Endothelial cell of umbilical vein (primary cell): ENCODE results near the gene SUCLG2. TPM values are rescaled to one million over a fixed set of nuclear protein-coding genes. Genes with fewer than 3 reads are reported as not detected.
A peak's percentile ranks its signal among the peaks of the same experiment; 100 is the strongest.

Experiments used
- BruUV-seq: library from RNA; stranded (reverse); fragments of 400-500 nt; replicated peaks from 2 replicates; lab custom pipeline; 2021; lab: Mats Ljungman, UMichigan
- CTCF ChIA-PET: fragments of 300-600, 350-600 bp; sonication (Branson Sonifier 250); formaldehyde crosslinking; loops from one replicate; lab custom pipeline; 2021; ENCODE audit warnings: antibody characterized with exemption, inconsistent platforms; lab: Charles Lee
- POLR2A ChIA-PET: fragments of 300-600, 350-600 bp; sonication (Branson Sonifier 250); formaldehyde crosslinking; loops from one replicate; lab custom pipeline; 2021; ENCODE audit warnings: antibody characterized with exemption, inconsistent platforms; lab: Charles Lee
- DNase-seq: peaks from one replicate; pipeline ENCODE4 v3.0.0-alpha.2; 2011; ENCODE audit warnings: low read depth, low spot score
- FAIRE-seq: peaks from 2 replicates; lab custom pipeline; 2011; peaks lifted over from hg19 to GRCh38; lab: Jason Lieb, UNC
- H2AFZ ChIP-seq: 2 replicates; pipeline ENCODE4 v1.6.0; 2012; ENCODE audit warnings: low read depth, low read length, control low read depth, inconsistent platforms
- H3K27ac ChIP-seq: 2 replicates; pipeline ENCODE4 v1.5.1; 2011; ENCODE audit warnings: low read depth, mild to moderate bottlenecking, control low read depth, low read length, moderate library complexity; ENCODE audit not compliant: insufficient read depth
- H3K27me3 ChIP-seq, 2 experiments: 2 replicates each; pipeline versions ENCODE4 v1.6.0 to v1.6.1; 2011; ENCODE audit warnings: low read length in 2 of 2, mixed read lengths in 1 of 2; ENCODE audit not compliant: control insufficient read depth in 2 of 2, insufficient read depth in 2 of 2
- H3K36me3 ChIP-seq, 2 experiments: 2 replicates in 1 of 2; 3 replicates in 1 of 2; pipeline ENCODE4 v1.5.1; 2011; ENCODE audit warnings: low read length in 2 of 2, mild to moderate bottlenecking in 1 of 2, moderate library complexity in 1 of 2; ENCODE audit not compliant: control insufficient read depth in 2 of 2, insufficient read depth in 2 of 2; ENCODE audit errors: extremely low read depth in 1 of 2
- H3K4me1 ChIP-seq: 3 replicates; pipeline ENCODE4 v1.5.1; 2011; ENCODE audit warnings: mild to moderate bottlenecking, low read length; ENCODE audit not compliant: control insufficient read depth, insufficient read depth; ENCODE audit errors: extremely low read depth
- H3K4me2 ChIP-seq: 2 replicates; pipeline ENCODE4 v1.6.1; 2011; ENCODE audit warnings: low read length, control low read depth, mixed read lengths; ENCODE audit not compliant: insufficient read depth
- H3K4me3 ChIP-seq, 3 experiments: fragments of 200-600 bp in 1 of 3; sonication (generic), shearing (Covaris generic) in 1 of 3; replicated peaks in 1 of 3; 2 replicates each; pipeline ENCODE4 v1.5.1; 2011 to 2016; ENCODE audit warnings: control low read depth in 3 of 3, low read length in 3 of 3, mild to moderate bottlenecking in 2 of 3, inconsistent platforms in 1 of 3, low read depth in 1 of 3, moderate library complexity in 1 of 3; ENCODE audit not compliant: insufficient read depth in 1 of 3
- H3K79me2 ChIP-seq: 2 replicates; pipeline ENCODE4 v1.6.0; 2012; ENCODE audit warnings: low read length, inconsistent platforms; ENCODE audit not compliant: control insufficient read depth, insufficient read depth
- H3K9ac ChIP-seq: replicated peaks from 2 replicates; pipeline ENCODE3; 2011; ENCODE audit warnings: low read length, control low read depth; ENCODE audit not compliant: insufficient read depth; ENCODE audit errors: extremely low read depth
- H3K9me1 ChIP-seq: replicated peaks from 3 replicates; pipeline ENCODE4 v1.6.0; 2011; ENCODE audit warnings: mild to moderate bottlenecking, low read length; ENCODE audit not compliant: control insufficient read depth, insufficient read depth; ENCODE audit errors: extremely low read depth
- H3K9me3 ChIP-seq: replicated peaks from 2 replicates; pipeline ENCODE4 v1.5.1; 2012; ENCODE audit warnings: low read length, inconsistent platforms; ENCODE audit not compliant: control insufficient read depth, insufficient read depth
- H4K20me1 ChIP-seq: replicated peaks from 2 replicates; pipeline ENCODE3; 2011; ENCODE audit warnings: mild to moderate bottlenecking, low read length; ENCODE audit not compliant: control insufficient read depth, insufficient read depth; ENCODE audit errors: extremely low read depth
- CTCF ChIP-seq, 2 donors: IDR thresholded peaks; 1 replicate in 1 of 2; 2 replicates in 1 of 2; pipeline ENCODE4 v1.5.1; 2011; ENCODE audit warnings: low read length in 2 of 2, mild to moderate bottlenecking in 2 of 2, moderate library complexity in 2 of 2, control low read depth in 1 of 2, inconsistent platforms in 1 of 2, low read depth in 1 of 2; ENCODE audit not compliant: insufficient read depth in 1 of 2; ENCODE audit errors: extremely low read depth in 1 of 2
- EZH2 ChIP-seq: IDR thresholded peaks from 2 replicates; pipeline ENCODE4 v1.6.1; 2012; ENCODE audit warnings: borderline replicate concordance, low read depth, mild to moderate bottlenecking, moderate library complexity, low read length, inconsistent platforms; ENCODE audit not compliant: severe bottlenecking
- FOS ChIP-seq: IDR thresholded peaks from 2 replicates; pipeline ENCODE4 v1.6.1; 2011; ENCODE audit warnings: mild to moderate bottlenecking, low read length, moderate library complexity, borderline replicate concordance; ENCODE audit not compliant: insufficient read depth
- GATA2 ChIP-seq: IDR thresholded peaks from 2 replicates; pipeline ENCODE4 v1.7.0; 2011; ENCODE audit warnings: low read depth, mild to moderate bottlenecking, moderate library complexity, mixed read lengths, low read length; ENCODE audit not compliant: insufficient read length, insufficient read depth
- JUN ChIP-seq: IDR thresholded peaks from 2 replicates; pipeline ENCODE4 v1.6.1; 2011; ENCODE audit warnings: borderline replicate concordance, low read depth; ENCODE audit not compliant: insufficient read length, insufficient read depth
- MAX ChIP-seq: IDR thresholded peaks from 2 replicates; pipeline ENCODE4 v1.6.1; 2011; ENCODE audit not compliant: insufficient read depth, insufficient read length
- MYC ChIP-seq: IDR thresholded peaks from one replicate; pipeline ENCODE4 v1.6.1; 2011; ENCODE audit warnings: mild to moderate bottlenecking, low read depth, low read length
- POLR2A ChIP-seq: IDR thresholded peaks from 2 replicates; pipeline ENCODE4 v1.6.1; 2012; ENCODE audit warnings: low read depth, mild to moderate bottlenecking, control low read depth, low read length
- POLR2AphosphoS5 ChIP-seq: IDR thresholded peaks from 2 replicates; pipeline ENCODE4 v1.6.1; 2012; ENCODE audit warnings: low read depth, mild to moderate bottlenecking, control low read depth, low read length, moderate library complexity; ENCODE audit not compliant: insufficient read depth
- dilution Hi-C: fragments of 300-500 bp; cut with MboI; formaldehyde crosslinking; loops from one replicate; pipeline ENCODE4 v1.15.0; 2019; ENCODE audit warnings: low sequenced_read_pairs; ENCODE audit not compliant: extremely low pct_ligation_motif_present
- intact Hi-C: fragments of 100-400 bp; cut with micrococcal nuclease; formaldehyde crosslinking; loops from one replicate; pipeline ENCODE4 v1.10.0; 2022
- polyA plus RNA-seq, 4 experiments: library from polyadenylated mRNA; depleted of rRNA in 3 of 4; stranded (reverse) in 3 of 4; unstranded in 1 of 4; fragments of >200 nt; gene quantifications; 2 replicates each; pipeline versions ENCODE4 v1.2.1 to v1.2.3, GENCODE V29; 2011 to 2012; ENCODE audit warnings: missing spikeins in 1 of 4
- total RNA-seq: library from RNA; stranded (reverse); gene quantifications from 2 replicates; pipeline ENCODE4 v1.2.3, GENCODE V29; 2021

The SUCLG2 gene
- total and polyA plus RNA-seq, 2 donors (not counting 3 experiments of a cell fraction or from before 2014, with no cell fraction given), result 8.1 to 38.3 TPM

GRCh38 chr3:67601385-67601784, 53.0 kb downstream of the SUCLG2 start:
- CTCF ChIA-PET, result interaction anchor here (1.2 kb wide), 1 partner anchor 190 kb away, joined by 5 read pairs; no protein-coding TSS in a partner anchor
- no peak for FAIRE-seq
- no peak for TF ChIP-seq GATA2
- TF ChIP-seq POLR2AphosphoS5, result no peak
- no peak for TF ChIP-seq FOS
- TF ChIP-seq POLR2A, result no peak
- no peak for TF ChIP-seq MYC
- no peak for TF ChIP-seq JUN
- TF ChIP-seq CTCF (IDR thresholded peaks at IDR 0.05; ENCODE audit: extremely low read depth in 1 of 2, insufficient read depth in 1 of 2, low read depth in 1 of 2, low read length in 2 of 2), result no peak
- no peak for TF ChIP-seq EZH2
- TF ChIP-seq MAX, result no peak
- POLR2A ChIA-PET, result no interaction called here
- intact Hi-C loops (no loop called here), dilution Hi-C loops (no loop called here)
- H3K4me2 ChIP-seq, result no peak overlapping the region
- H3K9me3 ChIP-seq, result no peaks in the 10 kb centered on the region
- H2AFZ ChIP-seq, result no peak overlapping the region
- H3K27ac ChIP-seq, result no peak overlapping the region
- H4K20me1 ChIP-seq, result no peaks in the 10 kb centered on the region
- peaks cover 3% of the 10 kb centered on the region for H3K4me1 ChIP-seq
- peaks cover 2% of the 10 kb centered on the region for H3K79me2 ChIP-seq
- DNase-seq, result no peak
- H3K9ac ChIP-seq, result peak overlapping the region; percentile 15
- BruUV-seq, result no TSS peak
- no peaks in the 10 kb centered on the region for H3K27me3 ChIP-seq
- H3K4me3 ChIP-seq, result no peak overlapping the region
- no peaks in the 10 kb centered on the region for H3K36me3 ChIP-seq
- H3K9me1 ChIP-seq, result peaks cover 4% of the 10 kb centered on the region
